Natural killer cell (primary cell): Measurements from ENCODE around the gene LUZP4. TPM values are rescaled to one million over a fixed set of nuclear protein-coding genes. Genes with fewer than 3 reads are reported as not detected.

Experiments
- ATAC-seq, 3 donors: fragments of 150-1000 bp in 2 of 3; fragments of 200-7000 bp in 1 of 3; cut with Tn5 transposase; 1 replicate in 1 of 3; 2 replicates in 2 of 3; pipeline ENCODE4 v1.10.0; 2021; ENCODE audit warnings: mild to moderate bottlenecking in 2 of 3, moderate library complexity in 2 of 3
- DNase-seq, 2 donors: peaks; one replicate each; pipeline versions ENCODE4 v3.0.0 to v3.0.0-alpha.2; 2013 to 2021; ENCODE audit warnings: mixed read lengths in 1 of 2
- H3K27ac ChIP-seq: one replicate; pipeline ENCODE4 v1.5.1; 2013; ENCODE audit warnings: mild to moderate bottlenecking, low read length
- H3K27me3 ChIP-seq: one replicate; pipeline ENCODE4 v1.6.1; 2013; ENCODE audit warnings: low read length; ENCODE audit not compliant: control insufficient read depth, insufficient read depth
- H3K36me3 ChIP-seq: one replicate; pipeline ENCODE4 v1.6.1; 2013; ENCODE audit warnings: low read length; ENCODE audit not compliant: control insufficient read depth, insufficient read depth
- H3K4me1 ChIP-seq: one replicate; pipeline ENCODE4 v1.6.1; 2013; ENCODE audit warnings: low read length; ENCODE audit not compliant: control insufficient read depth, insufficient read depth
- H3K4me3 ChIP-seq: one replicate; pipeline ENCODE4 v1.5.1; 2013; ENCODE audit warnings: low read length
- H3K9me3 ChIP-seq: one replicate; pipeline ENCODE4 v1.6.1; 2013; ENCODE audit warnings: low read length; ENCODE audit not compliant: control insufficient read depth, insufficient read depth
- H3K27ac Mint-ChIP-seq, 2 donors: one replicate each; pipeline ENCODE4 v1.8.0; 2022; ENCODE audit warnings: mild to moderate bottlenecking in 2 of 2, mixed read lengths in 2 of 2, moderate library complexity in 1 of 2
- H3K27me3 Mint-ChIP-seq, 2 donors: one replicate each; pipeline ENCODE4 v1.8.0; 2022; ENCODE audit warnings: low read depth in 2 of 2, mixed read lengths in 2 of 2
- H3K36me3 Mint-ChIP-seq: one replicate; pipeline ENCODE4 v1.8.0; 2022; ENCODE audit warnings: mixed read lengths
- H3K4me1 Mint-ChIP-seq, 2 donors: one replicate each; pipeline ENCODE4 v1.8.0; 2022; ENCODE audit warnings: mixed read lengths in 2 of 2
- H3K4me3 Mint-ChIP-seq: one replicate; pipeline ENCODE4 v1.8.0; 2022; ENCODE audit warnings: mild to moderate bottlenecking, moderate library complexity, mixed read lengths
- H3K9me3 Mint-ChIP-seq, 2 donors: one replicate each; pipeline ENCODE4 v1.8.0; 2022; ENCODE audit warnings: mixed read lengths in 2 of 2
- CTCF ChIP-seq: fragments of 200-600 bp; IDR thresholded peaks from one replicate; pipeline ENCODE4 v1.8.0; 2022; ENCODE audit warnings: antibody characterized with exemption
- WGBS: methylation state at CpG from one replicate; pipeline ENCODE4 v1.1.7; 2013; ENCODE audit warnings: missing lambda C conversion rate; ENCODE audit not compliant: insufficient coverage; 5-methylcytosine and 5-hydroxymethylcytosine counted together
- intact Hi-C: fragments of 100-400 bp; cut with micrococcal nuclease; formaldehyde crosslinking; loops from one replicate; pipeline ENCODE4 v1.14.2; 2022
- total RNA-seq, 4 donors: library from RNA; stranded (reverse); fragments of 120-200 nt in 1 of 4; gene quantifications; one replicate each; pipeline versions ENCODE4 v1.2.3 to v1.2.4, GENCODE V29; 2013 to 2022

Gene LUZP4
- total RNA-seq, 3 donors from 2014 or later (not counting 1 experiment from before 2014, with no cell fraction given) = not detected

- Mint-ChIP-seq H3K27me3 (peaks cover 3 to 40% of the 10 kb centered on the region in 2 donors), H3K9me3 (no peaks in the 10 kb centered on the region), H3K36me3 (no peaks in the 10 kb centered on the region), H3K4me1 (peaks cover 0 to 5% of the 10 kb centered on the region in 2 donors), H3K27ac (no peak overlapping the region), H3K4me3 (no peak overlapping the region)
- DNase-seq (peak in 1 of 2 donors; percentile 42), ATAC-seq (peak in 1 of 3 donors; percentile 58)
- Histone ChIP-seq H3K9me3 (no peaks in the 10 kb centered on the region), H3K27me3 (no peaks in the 10 kb centered on the region), H3K4me3 (no peak overlapping the region), H3K4me1 (no peaks in the 10 kb centered on the region), H3K36me3 (no peaks in the 10 kb centered on the region), H3K27ac (no peak overlapping the region)
- WGBS = 21% methylated on average over 12 of the region's 18 CpGs
- peak; percentile 68 for TF ChIP-seq CTCF
- intact Hi-C loops = loop anchor here (1.0 kb wide), 1 partner anchor 313 kb away; no protein-coding TSS in a partner anchor
Observed at GRCh38 chrX:115330498-115331168, 41.1 kb downstream of the LUZP4 start.

DNA sequence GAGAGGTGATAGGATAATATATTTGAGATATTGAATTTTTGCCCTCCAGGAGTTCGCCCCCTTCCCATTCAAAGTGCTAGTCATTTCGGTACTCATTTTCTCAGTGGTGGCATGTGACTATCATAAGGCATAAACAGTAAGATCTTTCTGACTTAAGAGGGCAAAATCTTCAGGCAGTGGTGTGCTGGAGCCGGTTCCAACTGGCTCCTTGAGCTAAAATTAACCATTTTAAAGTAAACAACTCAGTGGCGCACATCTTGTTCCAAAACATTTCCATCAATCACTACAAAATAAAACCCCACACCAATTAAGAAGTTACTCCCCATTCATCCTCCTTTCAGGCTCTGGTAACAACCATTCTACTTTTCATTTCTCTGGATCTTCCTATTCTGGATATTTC, 43.3 kb downstream of the LUZP4 start:
- peaks cover 3 to 40% of the 10 kb centered on the region in 2 donors for H3K27me3 Mint-ChIP-seq
- Histone ChIP-seq H3K9me3 (no peaks in the 10 kb centered on the region), H3K27ac (no peak overlapping the region), H3K27me3 (no peaks in the 10 kb centered on the region), H3K36me3 (no peaks in the 10 kb centered on the region), H3K4me1 (no peaks in the 10 kb centered on the region), H3K4me3 (no peak overlapping the region)
- no peak overlapping the region for H3K4me3 Mint-ChIP-seq
- WGBS = 78% methylated on average over 2 of the region's 4 CpGs
- H3K27ac Mint-ChIP-seq = no peak overlapping the region
- ATAC-seq (no peak), DNase-seq (no peak)
- no peak for TF ChIP-seq CTCF
- peaks cover 0 to 5% of the 10 kb centered on the region in 2 donors for H3K4me1 Mint-ChIP-seq
- no peaks in the 10 kb centered on the region for H3K36me3 Mint-ChIP-seq
- no peaks in the 10 kb centered on the region for H3K9me3 Mint-ChIP-seq
- intact Hi-C loops = no loop called here

DNA sequence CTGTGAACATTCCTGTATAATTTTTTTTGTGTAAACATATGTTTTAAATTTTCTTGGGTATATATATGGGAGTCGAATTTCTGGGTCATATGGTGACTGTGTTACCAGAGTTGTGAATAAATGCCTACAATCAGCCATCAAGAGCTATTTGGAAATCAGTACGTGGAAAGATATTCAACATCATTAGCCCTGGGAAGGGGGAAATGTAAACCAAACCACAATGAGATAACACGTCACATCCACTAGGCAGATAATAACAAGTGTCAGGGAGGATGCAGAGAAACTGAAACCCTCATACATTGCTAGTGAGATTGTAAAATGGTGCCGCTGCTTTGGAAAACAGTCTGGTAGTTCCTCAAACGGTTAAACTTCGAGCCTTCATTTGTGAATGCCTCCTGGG, 43.9 kb downstream of the LUZP4 start:
- Histone ChIP-seq H3K27me3 (no peaks in the 10 kb centered on the region), H3K4me3 (no peak overlapping the region), H3K9me3 (no peaks in the 10 kb centered on the region), H3K36me3 (no peaks in the 10 kb centered on the region), H3K27ac (no peak overlapping the region), H3K4me1 (no peaks in the 10 kb centered on the region)
- Mint-ChIP-seq H3K36me3 (no peaks in the 10 kb centered on the region), H3K9me3 (no peaks in the 10 kb centered on the region), H3K27ac (no peak overlapping the region), H3K27me3 (peaks cover 3 to 34% of the 10 kb centered on the region in 2 donors), H3K4me1 (peaks cover 0 to 5% of the 10 kb centered on the region in 2 donors), H3K4me3 (no peak overlapping the region)
- WGBS = no CpG with 5 or more reads among the region's 6 CpGs
- no peak for TF ChIP-seq CTCF
- ATAC-seq (no peak), DNase-seq (no peak)
- intact Hi-C loops = no loop called here
